HepG2 (cell line): ENCODE measurements around the gene ADAT3. TPM values are rescaled to one million over a fixed set of nuclear protein-coding genes. Genes with fewer than 3 reads are reported as not detected.

Experiments
- ATAC-seq: fragments of 200-7000 bp; cut with Tn5 transposase; 3 replicates; pipeline ENCODE4 v1.9.1; 2020; ENCODE audit warnings: mild to moderate bottlenecking, moderate library complexity
- BruUV-seq: library from RNA; stranded (reverse); fragments of 400-500 nt; replicated peaks from 2 replicates; lab custom pipeline; 2021; lab: Mats Ljungman, UMichigan
- CTCF ChIA-PET: fragments of 300-600 bp; formaldehyde crosslinking; extraction: SDS; loops from one replicate; lab custom pipeline; 2021; ENCODE audit warnings: low total read pairs, inconsistent platforms, low intra/inter-chr PET ratio; lab: Yijun Ruan, JAX
- POLR2A ChIA-PET: fragments of 350-600 bp; sonication (Branson Sonifier 250); formaldehyde crosslinking; loops from one replicate; lab custom pipeline; 2020; ENCODE audit warnings: antibody characterized with exemption, inconsistent platforms; lab: Yijun Ruan, JAX
- DNase-seq: peaks from one replicate; pipeline ENCODE4 v3.0.0-alpha.2; 2015; ENCODE audit warnings: low spot score
- FAIRE-seq: peaks from 3 replicates; lab custom pipeline; 2011; peaks lifted over from hg19 to GRCh38; lab: Jason Lieb, UNC
- H2AFZ ChIP-seq: one replicate; pipeline ENCODE4 v1.6.1; 2011; ENCODE audit warnings: low read length, inconsistent platforms
- H3K27ac ChIP-seq: fragments of 300-600 bp; 3 replicates; pipeline ENCODE4 v1.8.0; 2011; ENCODE audit warnings: mixed run types, mild to moderate bottlenecking, mixed read lengths, low read length, inconsistent platforms; ENCODE audit not compliant: insufficient read depth; ENCODE audit errors: extremely low read length
- H3K27me3 ChIP-seq, 2 experiments: fragments of 200-600 bp in 1 of 2; 2 replicates in 1 of 2; 3 replicates in 1 of 2; pipeline versions ENCODE4 v1.6.0 to v1.8.0; 2011; ENCODE audit warnings: low read length in 2 of 2, mild to moderate bottlenecking in 2 of 2, moderate library complexity in 2 of 2, inconsistent platforms in 1 of 2; ENCODE audit not compliant: insufficient read depth in 2 of 2, control insufficient read depth in 1 of 2
- H3K36me3 ChIP-seq, 2 experiments: fragments of 200-600 bp in 1 of 2; replicated peaks in 1 of 2; 2 replicates in 1 of 2; 3 replicates in 1 of 2; pipeline versions ENCODE4 v1.5.1 to v1.8.0; 2011; ENCODE audit warnings: low read length in 2 of 2, inconsistent platforms in 1 of 2; ENCODE audit not compliant: insufficient read depth in 2 of 2, control insufficient read depth in 1 of 2
- H3K4me1 ChIP-seq: 2 replicates; pipeline ENCODE4 v1.5.1; 2012; ENCODE audit warnings: low read length, inconsistent platforms; ENCODE audit not compliant: insufficient read depth
- H3K4me2 ChIP-seq: 2 replicates; pipeline ENCODE4 v1.6.0; 2011; ENCODE audit warnings: low read depth, low read length, inconsistent platforms
- H3K4me3 ChIP-seq, 3 experiments: fragments of 200-600 bp in 1 of 3; sonication (generic), shearing (Covaris generic) in 1 of 3; replicated peaks in 1 of 3; 2 replicates each; pipeline ENCODE4 v1.5.1; 2011 to 2016; ENCODE audit warnings: low read length in 3 of 3, inconsistent platforms in 2 of 3, low read depth in 2 of 3, mild to moderate bottlenecking in 2 of 3, control low read depth in 1 of 3, mixed read lengths in 1 of 3; ENCODE audit not compliant: insufficient read depth in 1 of 3
- H3K79me2 ChIP-seq: one replicate; pipeline ENCODE4 v1.6.1; 2011; ENCODE audit warnings: low read length, inconsistent platforms; ENCODE audit not compliant: insufficient read depth
- H3K9ac ChIP-seq: 2 replicates; pipeline ENCODE4 v1.6.0; 2011; ENCODE audit warnings: mild to moderate bottlenecking, low read depth, low read length, inconsistent platforms; ENCODE audit not compliant: insufficient read depth
- H3K9me3 ChIP-seq: 2 replicates; pipeline ENCODE4 v1.5.1; 2012; ENCODE audit warnings: mild to moderate bottlenecking, low read length
- H4K20me1 ChIP-seq: 2 replicates; pipeline ENCODE4 v1.6.0; 2011; ENCODE audit warnings: inconsistent platforms, mild to moderate bottlenecking, low read length, moderate library complexity; ENCODE audit not compliant: insufficient read depth
- ATF5 ChIP-seq: sonication (generic); formaldehyde crosslinking; IDR thresholded peaks from 2 replicates; pipeline ENCODE4 v1.4.0; 2020; ENCODE audit warnings: mild to moderate bottlenecking, low read depth, missing genetic modification reagents
- DMTF1 ChIP-seq: sonication (generic); formaldehyde crosslinking; IDR thresholded peaks from 2 replicates; pipeline ENCODE4 v1.4.0; 2020; ENCODE audit warnings: mild to moderate bottlenecking, missing genetic modification reagents
- HIVEP1 ChIP-seq: sonication (generic); formaldehyde crosslinking; IDR thresholded peaks from 2 replicates; pipeline ENCODE4 v1.4.0; 2020; ENCODE audit warnings: mild to moderate bottlenecking, missing genetic modification reagents
- NFIC ChIP-seq: IDR thresholded peaks from 2 replicates; pipeline ENCODE4 v1.6.1; 2012; ENCODE audit warnings: mild to moderate bottlenecking, low read length, inconsistent platforms
- RBFOX2 ChIP-seq: fragments of 200-400 bp; formaldehyde crosslinking; IDR thresholded peaks from 2 replicates; pipeline ENCODE4 v1.6.1; 2017; ENCODE audit warnings: low read depth, mild to moderate bottlenecking, low read length
- SALL2 ChIP-seq: sonication (generic); formaldehyde crosslinking; IDR thresholded peaks from 2 replicates; pipeline ENCODE4 v1.8.1; 2023; ENCODE audit warnings: mild to moderate bottlenecking, missing genetic modification reagents, inconsistent platforms
- SUZ12 ChIP-seq: fragments of 150-350 bp; IDR thresholded peaks from 2 replicates; pipeline ENCODE4 v1.6.1; 2014; ENCODE audit warnings: low read depth, low read length
- ZNF264 ChIP-seq: sonication (generic); formaldehyde crosslinking; IDR thresholded peaks from 2 replicates; pipeline ENCODE4 v1.4.0; 2020; ENCODE audit warnings: missing genetic modification reagents
- WGBS: methylation state at CpG from one replicate; pipeline ENCODE4 v1.1.6; 2017; ENCODE audit warnings: low lambda C conversion rate; 5-methylcytosine and 5-hydroxymethylcytosine counted together
- in situ Hi-C: cut with HindIII; loops from 2 replicates; pipeline ENCODE4 v1.10.0; 2017; ENCODE audit warnings: low pct_unique_long_range_greater_than_20kb; ENCODE audit not compliant: extremely low pct_ligation_motif_present
- intact Hi-C: fragments of 100-400 bp; cut with micrococcal nuclease; formaldehyde crosslinking; loops from one replicate; pipeline ENCODE4 v1.10.0; 2022; ENCODE audit not compliant: unreplicated experiment
- polyA plus RNA-seq, 8 experiments: library from polyadenylated mRNA; depleted of rRNA in 3 of 8; stranded (reverse) in 7 of 8; unstranded in 1 of 8; fragments of >200 nt; fragmentation: Illumina TruSeq in 4 of 8; extraction: Trizol in 4 of 8; gene quantifications; 2 replicates each; pipeline versions ENCODE4 v1.2.1 to v1.2.3, GENCODE V29; 2011 to 2016; ENCODE audit warnings: low read depth in 4 of 8, missing spikeins in 1 of 8, mixed read lengths in 1 of 8; ENCODE audit not compliant: insufficient read depth in 1 of 8
- total RNA-seq, 5 experiments: library from RNA; depleted of rRNA; stranded (reverse); fragments of >200 nt; fragmentation: Illumina TruSeq; extraction: Trizol; gene quantifications; 2 replicates each; pipeline ENCODE4 v1.2.3, GENCODE V29; 2016; ENCODE audit warnings: low read depth in 1 of 5
- TF ChIP-seq, protein P1 (sequence below): sonication (generic); formaldehyde crosslinking; IDR thresholded peaks from 2 replicates; pipeline ENCODE4 v1.5.0; 2020; ENCODE audit warnings: missing genetic modification reagents

The ADAT3 gene
- total and polyA plus RNA-seq, 2 of the 13 experiments (the other 11 are each of a cell fraction or from before 2014, with no cell fraction given) = 0.95 to 3.5 TPM

DNA sequence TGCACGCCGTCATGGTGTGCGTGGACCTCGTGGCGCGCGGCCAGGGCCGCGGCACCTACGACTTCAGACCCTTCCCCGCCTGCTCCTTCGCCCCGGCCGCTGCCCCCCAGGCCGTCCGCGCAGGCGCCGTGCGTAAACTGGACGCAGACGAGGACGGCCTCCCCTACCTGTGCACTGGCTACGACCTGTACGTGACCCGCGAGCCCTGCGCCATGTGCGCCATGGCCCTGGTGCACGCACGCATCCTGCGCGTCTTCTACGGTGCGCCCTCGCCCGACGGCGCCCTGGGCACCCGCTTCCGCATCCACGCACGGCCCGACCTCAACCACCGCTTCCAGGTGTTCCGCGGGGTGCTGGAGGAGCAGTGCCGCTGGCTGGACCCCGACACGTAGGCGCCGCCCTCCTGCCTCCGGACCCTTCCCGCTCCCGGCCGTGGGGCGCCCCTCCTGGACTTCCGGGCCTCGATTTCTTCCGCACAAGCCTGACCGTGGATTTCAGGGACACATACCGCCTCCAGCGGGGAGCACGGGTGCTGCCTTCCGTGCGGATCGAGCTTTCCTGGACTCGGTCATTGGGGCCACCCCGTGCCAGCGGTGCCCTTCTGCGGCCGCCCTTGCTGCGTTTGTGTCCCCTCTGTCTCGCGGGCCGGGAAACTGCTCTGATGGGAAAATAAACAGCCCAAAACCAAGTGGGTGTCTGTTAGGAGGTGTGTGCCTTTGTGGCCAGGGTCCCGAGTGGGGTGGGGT is 7.7 kb downstream of the ADAT3 start:
- Histone ChIP-seq H3K9me3 (no peaks in the 10 kb centered on the region), H3K27ac (no peak overlapping the region), H3K4me3 (no peak overlapping the region), H3K27me3 (no peaks in the 10 kb centered on the region; a peak in 1 of 5 replicates), H2AFZ (no peak overlapping the region), H3K4me1 (peaks cover 17% of the 10 kb centered on the region), H4K20me1 (peaks cover 4% of the 10 kb centered on the region; the same call in 1 of the 2 replicates), H3K79me2 (peaks cover 39% of the 10 kb centered on the region), H3K36me3 (peaks cover 6 to 26% of the 10 kb centered on the region in 2 experiments; a peak in 4 of 5 replicates), H3K4me2 (no peak overlapping the region), H3K9ac (no peak overlapping the region)
- WGBS = 96% methylated on average over 68 of the region's 77 CpGs
- TF ChIP-seq DMTF1 (no peak), HIVEP1 (no peak), NFIC (no peak), SALL2 (CRISPR knock-in tag) (no peak), SUZ12 (no peak), ATF5 (CRISPR knock-in tag) (no peak), RBFOX2 (no peak), ZNF264 (no peak)
- TF ChIP-seq, protein P1, sequence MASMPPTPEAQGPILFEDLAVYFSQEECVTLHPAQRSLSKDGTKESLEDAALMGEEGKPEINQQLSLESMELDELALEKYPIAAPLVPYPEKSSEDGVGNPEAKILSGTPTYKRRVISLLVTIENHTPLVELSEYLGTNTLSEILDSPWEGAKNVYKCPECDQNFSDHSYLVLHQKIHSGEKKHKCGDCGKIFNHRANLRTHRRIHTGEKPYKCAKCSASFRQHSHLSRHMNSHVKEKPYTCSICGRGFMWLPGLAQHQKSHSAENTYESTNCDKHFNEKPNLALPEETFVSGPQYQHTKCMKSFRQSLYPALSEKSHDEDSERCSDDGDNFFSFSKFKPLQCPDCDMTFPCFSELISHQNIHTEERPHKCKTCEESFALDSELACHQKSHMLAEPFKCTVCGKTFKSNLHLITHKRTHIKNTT (CRISPR knock-in tag) = no peak
- ChIA-PET CTCF (no interaction called here), POLR2A (no interaction called here)
- intact Hi-C loops (no loop called here), in situ Hi-C loops (no loop called here)
- DNase-seq (no peak), FAIRE-seq (no peak), ATAC-seq (no peak)
- no TSS peak for BruUV-seq
